ENCODE data around the gene RAPGEF1. TPM values are rescaled to one million over a fixed set of nuclear protein-coding genes. Genes with fewer than 3 reads are reported as not detected.

RAPGEF1 gene
- total and polyA plus RNA-seq, 2 experiments from 2014 or later: 26.2 to 29.7 TPM

- Histone ChIP-seq H3K4me3 (no peak overlapping the region), H3K4me2 (no peak overlapping the region), H3K79me2 (peaks cover 70% of the 10 kb centered on the region), H3K9me3 (ENCODE audit: low read depth) (no peaks in the 10 kb centered on the region), H2AFZ (no peak overlapping the region), H4K20me1 (ENCODE audit: insufficient read depth, poor library complexity, severe bottlenecking) (peaks cover 4% of the 10 kb centered on the region), H3K4me1 (ENCODE audit: insufficient read depth) (peaks cover 20% of the 10 kb centered on the region), H3K36me3 (replicated peaks; ENCODE audit: insufficient read depth, low read depth) (no peaks in the 10 kb centered on the region), H3K27ac (no peak overlapping the region), H3K27me3 (no peaks in the 10 kb centered on the region), H3K9me2 (replicated peaks; ENCODE audit: insufficient read depth) (no peaks in the 10 kb centered on the region)
- no peak for DNase-seq (ENCODE audit: low spot score)
- WGBS (ENCODE audit: low lambda C conversion rate, missing lambda C conversion rate): 91% methylated on average over 4 of the region's 4 CpGs
- no peak for TF ChIP-seq CTCF (IDR thresholded peaks at IDR 0.05; ENCODE audit: poor library complexity)
- no peak for TF ChIP-seq EZH2phosphoT487 (IDR thresholded peaks at IDR 0.05; ENCODE audit: low read depth, severe bottlenecking, unreplicated experiment)
- no peak for TF ChIP-seq EZH2 (IDR thresholded peaks at IDR 0.05; ENCODE audit: borderline replicate concordance)
These were observed 89.6 kb downstream of the RAPGEF1 start for GRCh38 chr9:131650254-131650653.

- no peak overlapping the region for H3K4me3 ChIP-seq
- H3K36me3 ChIP-seq (replicated peaks; ENCODE audit: insufficient read depth, low read depth): no peaks in the 10 kb centered on the region
- H3K4me2 ChIP-seq: no peak overlapping the region
- DNase-seq (ENCODE audit: low spot score): no peak
- H3K79me2 ChIP-seq: peaks cover 72% of the 10 kb centered on the region
- TF ChIP-seq CTCF (IDR thresholded peaks at IDR 0.05; ENCODE audit: poor library complexity): no peak
- no peak for TF ChIP-seq EZH2phosphoT487 (IDR thresholded peaks at IDR 0.05; ENCODE audit: low read depth, severe bottlenecking, unreplicated experiment)
- TF ChIP-seq EZH2 (IDR thresholded peaks at IDR 0.05; ENCODE audit: borderline replicate concordance): no peak
- no peak overlapping the region for H2AFZ ChIP-seq
- no peak overlapping the region for H3K27ac ChIP-seq
- H3K4me1 ChIP-seq (ENCODE audit: insufficient read depth): peaks cover 19% of the 10 kb centered on the region
- H3K9me2 ChIP-seq (replicated peaks; ENCODE audit: insufficient read depth): no peaks in the 10 kb centered on the region
- 98% methylated on average over 6 of the region's 6 CpGs for WGBS (ENCODE audit: low lambda C conversion rate, missing lambda C conversion rate)
- no peaks in the 10 kb centered on the region for H3K27me3 ChIP-seq
- no peaks in the 10 kb centered on the region for H3K9me3 ChIP-seq (ENCODE audit: low read depth)
- peaks cover 4% of the 10 kb centered on the region for H4K20me1 ChIP-seq (ENCODE audit: insufficient read depth, poor library complexity, severe bottlenecking)
These were observed 90.2 kb downstream of the RAPGEF1 start for GRCh38 chr9:131649646-131650045.

- WGBS (ENCODE audit: low lambda C conversion rate, missing lambda C conversion rate): 67% methylated on average over 13 of the region's 13 CpGs
- Histone ChIP-seq H3K27me3 (no peaks in the 10 kb centered on the region), H3K36me3 (replicated peaks; ENCODE audit: insufficient read depth, low read depth) (no peaks in the 10 kb centered on the region), H4K20me1 (ENCODE audit: insufficient read depth, poor library complexity, severe bottlenecking) (no peaks in the 10 kb centered on the region), H3K79me2 (peaks cover 39% of the 10 kb centered on the region), H3K4me1 (ENCODE audit: insufficient read depth) (peaks cover 28% of the 10 kb centered on the region), H2AFZ (no peak overlapping the region), H3K4me3 (no peak overlapping the region), H3K9me2 (replicated peaks; ENCODE audit: insufficient read depth) (no peaks in the 10 kb centered on the region), H3K4me2 (no peak overlapping the region), H3K9me3 (ENCODE audit: low read depth) (no peaks in the 10 kb centered on the region), H3K27ac (no peak overlapping the region)
- DNase-seq (ENCODE audit: low spot score): no peak
- TF ChIP-seq CTCF (IDR thresholded peaks at IDR 0.05; ENCODE audit: poor library complexity) (no peak), EZH2phosphoT487 (IDR thresholded peaks at IDR 0.05; ENCODE audit: low read depth, severe bottlenecking, unreplicated experiment) (no peak), EZH2 (IDR thresholded peaks at IDR 0.05; ENCODE audit: borderline replicate concordance) (no peak)
These were observed 94.6 kb downstream of the RAPGEF1 start for GRCh38 chr9:131645078-131645776.

All from hepatocyte (in vitro differentiated cells).